Activated CD8-positive, alpha-beta memory T cell treated with anti-CD3 and anti-CD28 coated beads, Interleukin-2, amount 50 U/mL, for 1 hour (primary cell): ENCODE measurements around the gene P2RY8.
"Not testable (repeated sequence)": the region's sequence is repeated elsewhere in the genome, so short reads cannot be mapped to it uniquely, and the experiment has no call there.

Experiments used
- DNase-seq: peaks from one replicate; pipeline ENCODE4 v3.0.0-alpha.2; 2020; ENCODE audit errors: extremely low read depth

P2RY8 gene

GRCh38 chrX:1537031-1537715 lies at the start of gene P2RY8:
Gene P2RY8, minus strand, starts transcription at chrX:1537185. Its CDS starts 70,627 bp downstream, at chrX:1466558.
- DNase-seq, result peak; percentile 58

- DNase-seq, result no peak
Measured at GRCh38 chrX:1584237-1585011, 47.4 kb upstream of the P2RY8 start.

- DNase-seq, result no peak
Measured at GRCh38 chrX:1582686-1583437, 45.9 kb upstream of the P2RY8 start.

- no peak for DNase-seq
Measured at GRCh38 chrX:1581132-1581531, 44.1 kb upstream of the P2RY8 start.

- no peak for DNase-seq
Measured at GRCh38 chrX:1578511-1579173, 41.7 kb upstream of the P2RY8 start.

GRCh38 chrX:1577845-1578244 lies 40.9 kb upstream of the P2RY8 start:
- no peak for DNase-seq

GRCh38 chrX:1576201-1576992 lies 39.4 kb upstream of the P2RY8 start:
- DNase-seq, result no peak

- DNase-seq, result not testable (repeated sequence)
Measured at GRCh38 chrX:1574181-1574580, 37.2 kb upstream of the P2RY8 start.

GRCh38 chrX:1564750-1565683 lies 28.0 kb upstream of the P2RY8 start:
- no peak for DNase-seq

GRCh38 chrX:1564077-1564476 lies 27.1 kb upstream of the P2RY8 start:
- not testable (repeated sequence) for DNase-seq

- no peak for DNase-seq
Measured at GRCh38 chrX:1561164-1561563, 24.2 kb upstream of the P2RY8 start.

GRCh38 chrX:1558761-1559468 lies 21.9 kb upstream of the P2RY8 start:
- DNase-seq, result no peak

GRCh38 chrX:1557442-1557841 lies 20.5 kb upstream of the P2RY8 start:
- not testable (repeated sequence) for DNase-seq

GRCh38 chrX:1555370-1555769 lies 18.4 kb upstream of the P2RY8 start:
- no peak for DNase-seq

- no peak for DNase-seq
Measured at GRCh38 chrX:1554469-1555210, 17.7 kb upstream of the P2RY8 start.

- no peak for DNase-seq
Measured at GRCh38 chrX:1551959-1552546, 15.1 kb upstream of the P2RY8 start.

GRCh38 chrX:1546691-1547251 lies 9.8 kb upstream of the P2RY8 start:
- DNase-seq, result no peak
